AG10803 (cell line): Measurements from ENCODE around the gene CSTB.

Source experiments
- DNase-seq: peaks from one replicate; pipeline ENCODE4 v3.0.0; 2010; ENCODE audit warnings: low read depth
- H3K4me3 ChIP-seq: 2 replicates; pipeline ENCODE4 v1.5.1; 2011; ENCODE audit warnings: mild to moderate bottlenecking, low read length, control low read depth
- TF ChIP-seq, protein P1 (sequence below): conservative IDR thresholded peaks from 2 replicates; pipeline ENCODE4 v1.5.1; 2011; ENCODE audit warnings: mild to moderate bottlenecking, low read length, control low read depth, inconsistent platforms

The CSTB gene

DNA sequence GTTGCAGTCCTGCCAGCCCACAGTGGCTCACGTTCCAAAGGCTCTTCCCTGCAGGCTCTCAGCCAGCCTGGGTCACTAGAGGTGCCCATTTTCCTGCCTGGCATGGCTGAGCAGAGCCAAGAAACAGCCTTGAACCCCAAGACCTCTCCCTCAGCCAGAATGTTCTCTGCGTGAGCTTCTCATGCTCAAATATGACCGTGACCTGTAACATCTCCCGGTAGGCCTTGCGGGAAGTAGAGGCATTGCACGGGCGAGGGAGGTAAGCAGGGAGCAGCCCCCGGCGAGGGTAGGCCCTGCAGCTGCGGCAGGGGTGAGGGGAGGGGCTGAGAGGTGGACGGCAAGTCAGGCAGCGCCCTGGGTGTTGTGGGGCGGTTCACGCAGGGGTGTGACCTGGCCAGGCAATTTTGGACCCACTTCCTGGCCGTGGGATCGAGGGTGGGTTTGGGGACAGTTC, 33.3 kb upstream of the CSTB start:
- no peak overlapping the region for H3K4me3 ChIP-seq
- no peak for DNase-seq
- TF ChIP-seq, protein P1, sequence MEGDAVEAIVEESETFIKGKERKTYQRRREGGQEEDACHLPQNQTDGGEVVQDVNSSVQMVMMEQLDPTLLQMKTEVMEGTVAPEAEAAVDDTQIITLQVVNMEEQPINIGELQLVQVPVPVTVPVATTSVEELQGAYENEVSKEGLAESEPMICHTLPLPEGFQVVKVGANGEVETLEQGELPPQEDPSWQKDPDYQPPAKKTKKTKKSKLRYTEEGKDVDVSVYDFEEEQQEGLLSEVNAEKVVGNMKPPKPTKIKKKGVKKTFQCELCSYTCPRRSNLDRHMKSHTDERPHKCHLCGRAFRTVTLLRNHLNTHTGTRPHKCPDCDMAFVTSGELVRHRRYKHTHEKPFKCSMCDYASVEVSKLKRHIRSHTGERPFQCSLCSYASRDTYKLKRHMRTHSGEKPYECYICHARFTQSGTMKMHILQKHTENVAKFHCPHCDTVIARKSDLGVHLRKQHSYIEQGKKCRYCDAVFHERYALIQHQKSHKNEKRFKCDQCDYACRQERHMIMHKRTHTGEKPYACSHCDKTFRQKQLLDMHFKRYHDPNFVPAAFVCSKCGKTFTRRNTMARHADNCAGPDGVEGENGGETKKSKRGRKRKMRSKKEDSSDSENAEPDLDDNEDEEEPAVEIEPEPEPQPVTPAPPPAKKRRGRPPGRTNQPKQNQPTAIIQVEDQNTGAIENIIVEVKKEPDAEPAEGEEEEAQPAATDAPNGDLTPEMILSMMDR: no peak

DNA sequence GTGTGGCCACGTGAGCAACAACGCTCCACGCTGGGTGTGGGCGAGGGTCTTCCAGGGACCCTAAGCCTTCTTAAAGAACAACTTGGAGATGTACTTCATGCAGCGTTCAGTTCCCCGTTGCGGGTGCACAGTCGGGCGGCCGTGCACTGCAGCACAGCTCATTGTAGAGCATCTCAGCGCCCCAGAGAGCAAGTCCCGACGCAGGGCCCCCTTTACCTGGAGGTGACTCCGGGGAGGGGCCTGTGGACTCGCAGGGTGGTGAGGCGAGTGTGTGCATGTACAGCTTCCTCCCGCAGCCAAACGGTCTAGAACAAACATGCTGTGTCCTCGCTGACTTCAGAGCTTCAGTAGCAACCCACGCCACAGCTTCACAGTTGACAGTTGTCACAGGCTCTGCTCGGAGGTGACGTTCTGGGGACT, 32.7 kb upstream of the CSTB start:
- no peak for DNase-seq
- no peak overlapping the region for H3K4me3 ChIP-seq
- TF ChIP-seq, protein P1: no peak

GRCh38 chr21:43808367-43808766, 32.3 kb upstream of the CSTB start:
- TF ChIP-seq, protein P1: no peak
- no peak overlapping the region for H3K4me3 ChIP-seq
- no peak for DNase-seq

DNA sequence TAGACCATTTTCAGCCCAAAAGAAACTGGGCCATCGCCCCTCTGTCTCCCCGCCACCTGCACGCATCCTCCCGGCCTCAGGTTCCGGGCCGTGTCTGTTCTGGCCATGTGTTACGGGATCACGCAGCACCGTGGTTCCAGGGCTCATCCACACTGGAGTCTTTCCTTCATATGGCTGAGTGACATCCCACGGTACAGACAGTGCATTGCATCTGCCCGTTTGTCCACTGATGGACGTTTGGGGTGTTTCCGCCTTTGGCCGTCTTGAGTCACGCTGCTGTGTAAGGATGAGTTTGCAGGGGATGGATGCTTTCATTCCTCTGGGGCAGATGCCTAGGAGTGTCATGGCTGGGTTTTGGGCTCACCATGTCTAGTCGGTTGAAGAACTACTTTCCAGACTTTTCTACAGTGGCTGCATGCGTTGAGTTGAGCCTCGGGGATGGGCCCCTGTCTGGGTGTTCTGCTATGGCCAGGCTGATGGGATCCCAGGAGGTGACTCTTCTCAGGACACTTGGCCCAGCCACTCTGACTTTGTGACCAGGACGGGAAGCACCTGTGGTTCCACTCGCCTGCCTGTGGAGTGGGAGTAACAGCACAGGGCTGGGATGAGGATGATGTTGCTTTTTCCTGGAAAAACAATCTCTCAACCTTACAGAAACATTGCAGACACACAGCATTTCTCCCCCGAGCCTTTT, 30.1 kb upstream of the CSTB start:
- no peak overlapping the region for H3K4me3 ChIP-seq
- no peak for DNase-seq
- TF ChIP-seq, protein P1: no peak

GRCh38 chr21:43805275-43805800, 29.2 kb upstream of the CSTB start:
- no peak for DNase-seq
- TF ChIP-seq, protein P1: no peak
- no peak overlapping the region for H3K4me3 ChIP-seq

DNA sequence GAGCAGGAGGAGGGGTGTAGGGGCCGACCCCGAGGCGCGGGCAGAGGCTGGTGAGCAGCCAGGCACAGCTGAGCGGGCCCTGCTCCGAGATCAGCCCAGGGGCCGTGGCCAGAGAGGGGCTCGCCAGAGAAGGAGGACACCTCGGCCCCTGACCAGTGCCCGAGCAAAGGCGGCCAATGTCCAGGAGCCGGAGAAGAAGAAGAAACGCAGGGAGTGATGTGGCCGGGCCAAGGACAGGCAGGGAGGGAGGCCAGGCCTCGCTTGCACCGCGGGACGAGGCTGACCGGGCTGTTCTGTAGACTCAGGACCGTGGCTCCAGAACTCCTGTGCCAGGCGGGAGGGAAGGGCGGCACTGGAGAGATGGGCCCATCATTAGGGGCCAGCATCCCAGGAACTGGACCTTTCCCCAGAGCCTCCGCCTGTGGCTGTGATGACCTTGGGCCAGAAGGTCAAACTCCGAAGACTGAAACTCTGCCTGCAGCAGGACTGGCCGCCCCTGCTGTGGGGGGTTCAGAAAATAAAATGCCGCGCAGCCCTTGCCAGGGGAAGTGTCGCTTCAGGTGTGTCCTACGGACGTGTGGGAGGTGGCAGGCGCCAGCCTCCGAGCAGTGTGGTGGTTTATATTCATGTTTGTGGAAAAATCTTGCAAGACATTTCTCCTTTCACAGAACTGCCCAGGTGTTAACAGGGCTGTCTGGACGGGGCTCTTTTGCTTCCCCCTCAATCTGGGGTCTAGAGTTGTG, 27.6 kb upstream of the CSTB start:
- TF ChIP-seq, protein P1: no peak
- H3K4me3 ChIP-seq: no peak overlapping the region
- DNase-seq: no peak
